Measurements from ENCODE around the gene DNAJA2.

DNAJA2 gene

DNA sequence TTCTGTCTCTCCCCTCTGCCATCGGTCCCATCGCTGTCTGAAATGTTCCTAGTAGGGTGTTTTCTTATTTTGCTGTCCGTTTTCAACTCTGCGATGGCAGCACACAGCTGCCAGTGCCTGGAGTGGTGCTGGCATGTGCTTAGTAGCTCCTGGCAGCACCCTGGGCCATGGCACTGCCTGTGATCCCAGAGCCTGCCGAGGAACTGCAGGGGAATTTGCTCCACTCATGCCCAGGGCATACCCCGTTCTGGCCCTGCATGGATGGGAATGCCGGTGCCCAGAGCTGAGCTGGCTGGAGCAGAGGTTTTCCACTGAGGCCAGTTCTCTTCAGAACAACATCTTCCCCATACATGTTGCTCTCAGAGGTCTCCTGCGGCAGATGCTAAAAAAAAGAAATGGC is 46.2 kb downstream of the DNAJA2 start:
- DNase-seq (ENCODE audit: low spot score): no peak

DNA sequence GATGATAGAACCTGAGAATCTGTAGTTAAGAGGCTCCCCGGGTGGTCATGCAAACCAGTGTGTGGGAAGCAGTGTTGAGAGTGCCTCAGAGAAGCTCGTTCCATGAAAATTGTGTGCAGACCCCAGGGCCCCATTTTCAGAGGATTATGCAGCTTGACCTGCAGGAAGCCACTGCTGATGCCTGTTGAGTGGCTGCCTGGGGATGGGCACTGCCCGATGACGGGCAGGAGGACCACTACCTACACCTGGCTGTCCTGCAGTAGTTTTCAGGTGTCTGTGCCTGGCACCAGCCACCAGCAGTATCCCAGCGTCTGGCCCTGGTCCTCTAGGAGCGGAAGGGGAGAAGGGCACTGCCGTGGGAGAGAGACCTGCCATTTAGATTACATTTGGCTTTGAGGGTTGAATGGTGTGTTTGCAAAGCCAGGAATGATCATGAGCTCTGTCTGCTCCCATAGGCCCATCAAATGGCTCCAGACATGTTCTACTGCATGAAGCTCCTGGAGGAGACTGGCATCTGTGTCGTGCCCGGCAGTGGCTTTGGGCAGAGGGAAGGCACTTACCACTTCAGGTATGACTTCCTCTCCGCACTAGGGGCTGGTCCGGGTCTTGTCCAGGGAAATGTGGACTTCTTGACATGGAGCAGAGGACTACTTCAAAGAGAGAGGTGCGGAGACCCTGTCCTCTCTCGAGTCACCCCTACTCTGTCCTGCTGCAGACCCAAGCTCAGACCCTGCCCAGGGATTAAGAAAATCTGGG is 46.8 kb downstream of the DNAJA2 start:
- no peak for DNase-seq (ENCODE audit: low spot score)

DNA sequence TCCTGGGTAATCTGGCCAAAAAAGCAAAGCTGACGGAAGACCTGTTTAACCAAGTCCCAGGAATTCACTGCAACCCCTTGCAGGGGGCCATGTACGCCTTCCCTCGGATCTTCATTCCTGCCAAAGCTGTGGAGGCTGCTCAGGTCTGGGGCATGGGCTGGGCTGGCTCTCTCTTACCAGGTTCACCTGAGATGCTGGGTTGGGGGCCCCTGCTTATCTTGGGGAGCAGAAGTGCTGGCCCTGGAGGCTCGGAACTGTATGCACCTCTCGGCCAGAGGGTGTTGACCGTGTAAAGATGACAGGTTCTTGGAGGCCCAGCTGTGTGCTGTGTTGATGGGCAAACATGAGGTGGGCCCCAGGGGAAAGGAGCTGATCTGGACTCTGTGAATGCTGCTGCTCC is 49.1 kb downstream of the DNAJA2 start:
- no peak for DNase-seq (ENCODE audit: low spot score)

DNA sequence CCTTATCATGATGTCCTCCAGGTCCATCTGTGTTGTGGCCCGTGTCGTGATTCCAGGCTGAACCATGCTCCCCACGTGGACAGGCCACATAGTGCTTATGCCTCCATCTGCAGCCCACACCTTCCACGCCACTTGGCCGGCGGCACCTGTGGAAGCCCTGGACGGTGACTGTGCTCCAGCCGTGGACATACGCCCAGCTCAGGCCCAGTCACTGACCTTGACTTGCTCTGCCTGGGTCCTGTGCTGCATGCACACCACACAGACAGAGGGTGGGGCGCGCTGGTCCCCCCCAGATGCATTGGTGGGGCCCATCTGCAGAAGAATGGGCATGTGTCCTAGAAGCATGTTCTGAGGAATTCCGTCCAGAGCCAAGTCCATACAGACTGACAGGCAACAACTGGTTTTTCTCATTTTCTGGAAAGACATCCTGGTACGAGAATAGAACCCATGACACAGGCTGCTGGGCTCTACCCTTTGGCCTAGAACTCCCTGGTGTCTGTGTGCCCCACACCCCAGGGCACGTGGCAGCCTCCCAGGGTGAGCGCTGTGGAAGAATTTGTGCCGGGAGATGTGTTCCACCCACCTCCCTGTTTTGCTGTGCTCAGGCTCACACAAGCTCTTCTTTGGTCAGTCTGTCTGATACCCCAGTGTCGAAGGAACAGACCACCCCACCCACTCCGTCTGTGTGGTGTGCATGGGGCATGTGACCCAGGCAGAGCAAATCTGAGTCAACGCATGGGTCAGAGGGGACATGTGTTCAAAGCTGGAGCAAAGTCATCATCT is 49.8 kb downstream of the DNAJA2 start:
- no peak for DNase-seq (ENCODE audit: low spot score)

DNA sequence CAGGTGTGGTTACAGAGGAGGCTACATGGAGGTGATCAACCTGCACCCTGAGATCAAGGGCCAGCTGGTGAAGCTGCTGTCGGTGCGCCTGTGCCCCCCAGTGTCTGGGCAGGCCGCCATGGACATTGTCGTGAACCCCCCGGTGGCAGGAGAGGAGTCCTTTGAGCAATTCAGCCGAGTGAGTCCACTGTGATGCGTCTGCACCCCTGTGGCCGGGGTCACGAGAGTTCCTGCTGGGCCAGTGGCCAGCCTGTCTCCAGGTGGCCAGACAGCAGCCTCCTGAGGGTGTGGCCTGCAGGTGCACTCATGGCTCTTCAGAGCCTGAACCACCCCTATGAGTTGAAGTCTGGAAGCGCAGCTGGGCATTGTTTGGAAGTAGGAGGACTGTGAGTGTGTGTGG is 51.2 kb downstream of the DNAJA2 start:
- no peak for DNase-seq (ENCODE audit: low spot score)

DNA sequence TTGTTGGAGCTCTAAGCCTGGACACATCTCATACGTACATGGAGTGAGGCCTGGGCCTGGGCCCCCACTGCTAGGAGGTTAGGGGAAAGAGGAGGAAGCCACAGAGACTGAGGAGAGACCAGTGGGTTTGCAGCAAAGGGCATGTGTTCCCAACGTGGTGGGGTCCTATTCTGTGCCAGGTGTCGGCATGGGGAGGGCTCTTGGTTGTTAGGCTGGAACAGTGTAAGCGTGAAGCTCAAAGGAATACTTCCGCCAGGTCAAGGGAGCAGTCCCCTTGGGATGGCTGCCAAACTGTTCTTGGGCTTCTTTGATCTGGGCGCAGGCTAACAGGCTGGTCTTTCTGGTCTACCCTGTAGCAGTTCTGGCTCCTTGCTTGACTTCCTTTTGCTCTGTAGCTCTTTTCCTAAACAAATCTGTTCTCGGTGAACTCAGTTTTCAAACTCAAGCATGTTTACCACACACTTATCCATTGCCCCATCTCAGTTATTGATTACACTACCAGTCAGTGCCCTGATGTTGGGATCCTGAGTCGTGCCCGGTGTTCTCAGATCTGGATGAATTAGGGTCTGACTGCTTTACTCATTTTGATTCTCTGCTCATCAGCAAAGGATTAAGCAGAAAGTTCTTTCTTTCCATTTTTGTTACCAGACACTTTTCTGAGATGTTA is 52.9 kb downstream of the DNAJA2 start:
- DNase-seq (ENCODE audit: low spot score): no peak

DNA sequence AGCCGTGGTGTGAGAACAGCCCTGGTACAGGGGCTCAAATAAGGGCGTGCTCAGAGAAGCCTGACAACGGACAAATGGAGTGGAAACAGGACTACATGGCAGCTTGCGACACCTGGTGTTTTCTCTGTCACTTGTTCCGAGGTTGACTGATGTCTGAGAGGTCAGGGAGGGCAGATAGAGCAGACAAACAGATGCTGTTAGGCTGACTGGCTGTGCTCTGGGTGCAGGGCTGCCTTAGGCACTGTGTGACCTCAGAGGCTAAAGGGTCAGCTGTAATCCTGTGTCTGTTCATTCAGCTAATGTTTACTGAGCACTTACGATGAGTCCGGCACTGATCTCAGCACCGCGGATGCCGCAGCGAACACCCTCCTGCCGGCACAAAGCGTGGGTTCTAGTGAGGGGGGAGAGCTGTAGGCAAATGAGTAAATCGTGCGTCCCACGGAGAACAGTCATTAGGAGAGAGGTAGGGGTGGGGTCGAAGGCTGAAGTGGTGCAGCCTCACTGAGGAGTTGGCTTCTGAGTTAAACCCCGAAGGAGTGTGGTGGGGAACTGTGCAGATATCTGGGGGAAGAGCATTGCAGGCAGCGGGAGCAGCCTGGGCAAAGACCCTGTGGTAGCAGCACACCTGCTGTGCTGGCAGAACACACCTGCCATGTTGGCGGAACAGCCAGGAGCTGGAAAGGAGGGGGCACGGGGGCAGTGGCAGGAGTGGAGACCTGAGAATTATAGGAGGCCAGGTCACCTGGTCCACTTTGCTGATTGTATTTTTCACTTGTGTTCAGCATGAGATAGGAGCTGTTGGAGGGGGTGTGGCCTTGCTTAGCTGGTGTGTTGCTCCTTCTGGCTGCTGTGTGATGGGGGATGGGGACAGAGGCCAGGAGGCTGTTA is 54.3 kb downstream of the DNAJA2 start:
- DNase-seq (ENCODE audit: low spot score): no peak

DNA sequence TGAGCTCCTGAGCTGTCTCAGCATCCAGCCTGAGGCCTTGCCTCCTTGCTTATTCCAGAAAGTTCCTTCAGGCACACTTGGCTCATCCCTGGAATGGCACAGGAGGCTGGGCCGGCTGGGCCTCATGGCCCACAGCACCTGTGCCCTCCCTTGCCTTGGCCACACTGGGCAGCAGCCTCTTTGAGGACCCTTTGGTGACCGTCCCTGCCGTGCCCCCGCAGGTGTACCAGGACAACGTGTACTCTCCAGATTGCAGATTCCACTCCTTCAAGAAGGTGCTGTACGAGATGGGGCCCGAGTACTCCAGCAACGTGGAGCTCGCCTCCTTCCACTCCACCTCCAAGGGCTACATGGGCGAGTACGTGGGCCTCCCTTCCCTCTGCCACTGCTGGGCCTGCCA is 55.1 kb downstream of the DNAJA2 start:
- DNase-seq (ENCODE audit: low spot score): no peak

DNA sequence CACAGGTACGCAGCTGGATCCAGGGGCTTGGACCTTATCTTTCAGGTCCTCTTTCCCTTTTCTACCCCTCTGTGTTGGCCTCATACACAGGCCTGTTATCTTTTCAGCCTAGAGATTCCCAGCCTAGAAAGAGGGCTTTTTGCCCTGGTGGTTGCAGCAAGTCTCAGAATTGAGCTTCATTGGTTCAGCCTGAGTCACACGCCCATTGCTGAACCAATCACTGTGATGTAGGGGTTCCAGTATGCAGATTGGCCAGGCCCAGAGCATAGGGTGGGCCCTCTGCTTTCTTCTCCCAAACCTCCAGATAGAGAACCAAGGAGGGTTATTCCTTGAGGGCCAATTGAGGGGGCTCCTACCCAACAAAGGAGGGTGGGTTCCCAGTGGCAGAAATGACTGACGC is 56.5 kb downstream of the DNAJA2 start:
- DNase-seq (ENCODE audit: low spot score): peak; percentile 19

DNA sequence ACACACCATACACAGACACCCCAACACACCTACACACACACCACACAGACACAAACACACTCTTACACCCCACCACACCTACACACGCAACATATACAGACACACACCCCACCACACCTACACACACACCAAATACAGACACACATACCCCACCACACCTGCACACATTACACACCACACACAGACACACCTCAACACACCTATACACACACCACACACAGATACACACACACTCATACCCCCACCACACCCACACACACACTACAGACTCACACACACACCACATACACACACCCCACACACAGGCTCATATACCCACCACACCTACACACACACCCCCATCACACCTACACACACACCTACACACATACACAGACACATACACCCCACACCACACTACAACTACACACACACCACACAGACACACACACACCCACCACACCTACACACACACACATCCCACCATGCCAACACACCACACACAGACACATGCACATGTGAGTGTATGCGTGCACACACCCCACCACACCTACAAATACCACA is 57.9 kb downstream of the DNAJA2 start:
- DNase-seq (ENCODE audit: low spot score): no peak

DNA sequence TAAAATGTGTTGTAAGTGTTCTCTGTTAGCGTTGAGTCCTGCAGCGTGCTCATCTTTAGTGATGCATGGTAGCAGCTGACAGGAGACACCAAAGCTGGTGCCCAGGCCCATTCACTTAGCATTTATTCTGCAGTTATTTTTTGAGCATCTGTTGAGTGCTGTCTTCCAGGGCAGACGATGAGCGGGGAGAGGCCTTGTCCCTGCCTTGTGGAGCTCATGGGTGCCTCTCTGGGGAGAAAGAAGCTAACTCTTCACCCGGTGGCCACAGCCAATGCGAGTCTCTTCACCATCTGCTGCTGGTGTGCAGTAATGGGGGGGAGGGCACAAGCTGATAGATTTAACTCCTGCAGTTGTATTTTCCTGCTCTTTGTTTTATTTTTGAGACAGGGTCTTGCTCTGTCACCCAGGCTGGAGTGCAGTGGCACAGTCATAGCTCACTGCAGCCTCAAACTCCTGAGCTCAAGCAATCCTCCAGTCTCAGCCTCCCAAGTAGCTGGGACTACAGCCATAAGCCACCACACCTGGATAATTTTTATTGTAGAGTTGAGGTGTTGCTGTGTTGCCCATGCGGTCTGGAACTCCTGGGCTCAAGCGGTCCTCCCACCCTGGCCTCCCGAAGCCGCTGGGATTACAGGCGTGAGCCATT is 58.8 kb downstream of the DNAJA2 start:
- no peak for DNase-seq (ENCODE audit: low spot score)

DNA sequence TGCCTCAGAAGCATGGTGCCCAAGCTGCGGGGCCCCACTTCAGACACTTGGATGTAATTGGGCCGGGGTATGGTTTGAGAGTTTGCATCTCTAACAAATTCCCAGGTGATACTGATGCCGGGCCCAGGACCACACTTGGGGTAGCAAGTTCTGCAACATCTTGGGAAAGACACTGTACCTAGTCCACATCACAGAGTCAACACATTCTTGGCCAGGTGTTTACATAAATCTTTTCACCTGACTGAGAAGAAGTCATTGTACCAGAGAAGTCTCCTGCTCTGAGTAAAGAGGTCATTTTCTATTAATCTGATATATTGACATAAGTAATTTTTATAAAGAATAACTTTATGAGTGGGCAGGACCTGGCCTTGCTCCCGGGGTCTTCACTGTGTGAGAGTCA is 61.8 kb downstream of the DNAJA2 start:
- DNase-seq (ENCODE audit: low spot score): no peak

DNA sequence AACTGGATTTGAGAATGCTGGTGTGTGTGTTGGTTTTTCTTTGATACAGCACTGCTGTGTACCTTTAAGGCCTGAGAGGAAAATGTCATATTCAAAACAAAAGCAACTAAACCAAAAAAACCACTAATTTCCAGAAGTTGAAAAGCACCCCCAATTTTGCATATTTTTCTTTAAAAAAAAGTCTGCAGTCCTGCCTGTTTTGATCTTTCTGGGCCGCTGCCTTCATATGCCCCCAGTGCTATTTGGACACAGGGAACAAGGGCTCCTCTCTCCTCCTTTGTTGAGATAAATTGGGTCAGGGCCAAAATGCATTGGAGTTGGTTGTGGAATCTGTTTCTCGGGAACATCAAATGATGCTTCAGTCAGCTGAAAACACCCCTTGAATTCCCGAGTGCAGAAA is 62.4 kb downstream of the DNAJA2 start:
- no peak for DNase-seq (ENCODE audit: low spot score)

DNA sequence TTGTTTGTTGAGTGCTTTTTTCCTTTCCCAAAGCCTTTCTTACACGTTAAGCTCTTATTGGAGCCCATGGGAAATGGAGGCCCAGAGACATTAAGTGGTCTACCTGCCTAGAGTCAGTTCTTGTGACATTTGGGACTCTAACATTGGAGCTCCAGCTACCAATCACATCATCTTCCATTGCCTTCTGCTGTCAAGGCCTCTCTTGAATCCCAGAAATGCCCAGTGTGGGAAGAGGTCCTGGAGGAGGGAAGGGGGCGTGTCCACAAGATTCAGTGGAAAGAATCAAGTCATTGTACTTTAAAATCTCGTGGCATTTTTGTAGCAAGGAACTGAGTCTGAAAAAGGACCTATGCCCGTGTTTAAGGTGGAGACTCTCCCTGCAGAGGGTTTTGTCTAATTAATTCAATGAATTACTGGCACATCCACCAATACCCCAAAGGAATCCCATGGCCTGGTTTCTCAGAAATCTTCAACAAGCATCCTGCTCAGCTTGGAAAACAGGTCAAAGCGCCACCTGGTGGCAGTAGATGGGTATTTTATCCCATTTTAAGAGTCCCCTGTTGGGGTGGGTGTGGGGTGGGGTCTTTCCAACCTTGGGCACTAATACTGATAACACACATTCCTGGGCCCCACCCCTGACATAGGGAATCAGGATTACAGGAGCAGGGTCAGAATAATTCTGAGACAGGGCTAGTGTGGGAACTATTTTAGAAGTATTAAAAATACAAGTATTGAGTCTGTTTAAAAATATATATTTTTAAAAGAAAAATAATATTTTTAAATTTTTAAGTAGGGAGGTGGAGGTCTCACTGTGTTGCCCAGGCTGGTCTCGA is 64.7 kb downstream of the DNAJA2 start:
- peak; percentile 70 for DNase-seq (ENCODE audit: low spot score)

DNA sequence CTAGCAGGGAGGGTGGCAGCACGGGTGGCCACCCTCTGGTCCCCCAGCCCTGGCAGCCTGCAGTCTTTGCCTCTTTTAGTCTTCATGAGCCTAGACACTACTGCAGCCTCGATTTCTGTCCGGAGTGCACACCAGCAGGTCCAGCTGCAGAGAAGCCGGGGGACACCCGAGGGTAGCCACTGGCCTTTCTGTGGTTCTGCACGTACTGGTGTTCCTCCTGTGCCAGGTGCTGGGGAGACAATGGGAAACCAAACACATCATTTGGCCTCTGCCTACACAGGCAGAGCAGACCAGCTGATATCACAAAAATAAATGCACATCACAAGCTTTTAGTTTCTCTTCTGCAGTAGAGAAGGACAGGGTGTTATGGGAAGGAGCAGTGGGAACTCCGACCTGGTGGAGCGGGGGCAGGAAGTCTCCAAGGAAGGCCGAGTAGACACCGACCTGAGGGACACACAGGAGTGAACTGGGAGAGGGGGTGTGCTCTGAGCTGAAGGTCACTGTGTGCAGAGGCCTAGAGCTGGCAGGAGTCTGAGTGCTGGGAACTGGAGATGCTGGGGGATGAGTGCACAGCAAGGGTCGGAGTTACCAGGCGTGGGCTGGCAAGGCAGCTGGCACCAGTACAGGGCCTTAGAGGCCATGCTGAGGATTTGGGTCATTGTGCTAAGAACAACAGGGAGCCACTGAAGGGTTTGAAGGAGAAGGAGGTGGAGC is 66.3 kb downstream of the DNAJA2 start:
- no peak for DNase-seq (ENCODE audit: low spot score)

DNA sequence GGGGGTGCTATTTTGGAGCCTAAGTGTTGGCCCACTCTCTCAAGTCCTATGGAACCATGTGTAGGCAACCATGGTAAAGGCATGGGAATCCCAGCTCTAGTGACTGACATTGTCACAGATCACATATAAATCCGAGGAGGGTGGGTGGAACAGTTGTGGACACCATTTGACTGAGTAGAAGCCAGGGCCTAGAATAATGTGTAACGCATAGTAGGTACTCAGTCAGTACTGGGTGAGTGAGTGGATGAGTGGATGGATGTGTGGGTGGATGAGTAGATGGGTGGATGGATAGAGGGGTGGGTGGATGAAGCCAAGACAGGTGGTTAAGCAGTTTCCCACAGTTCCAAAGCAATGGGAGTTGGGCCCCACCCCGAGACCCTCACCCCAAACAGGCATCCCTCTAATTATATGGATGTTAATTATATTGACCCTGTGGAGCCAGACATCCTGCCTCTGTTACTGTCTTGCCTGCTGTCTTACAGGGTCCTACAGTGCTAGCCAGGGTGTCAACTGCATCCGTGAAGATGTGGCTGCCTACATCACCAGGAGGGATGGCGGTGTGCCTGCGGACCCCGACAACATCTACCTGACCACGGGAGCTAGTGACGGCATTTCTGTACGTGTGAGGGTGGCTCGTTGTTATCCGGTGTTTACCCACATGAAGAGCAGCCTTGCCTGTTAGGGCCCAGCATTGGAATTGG is 67.0 kb downstream of the DNAJA2 start:
- DNase-seq (ENCODE audit: low spot score): no peak
